ENCODE data around the gene TM6SF1. TPM values are rescaled to one million over a fixed set of nuclear protein-coding genes. Genes with fewer than 3 reads are reported as not detected.

The TM6SF1 gene
- total RNA-seq, 6 donors from 2014 or later, result 7.5 to 27.1 (median 21.4) TPM

DNA sequence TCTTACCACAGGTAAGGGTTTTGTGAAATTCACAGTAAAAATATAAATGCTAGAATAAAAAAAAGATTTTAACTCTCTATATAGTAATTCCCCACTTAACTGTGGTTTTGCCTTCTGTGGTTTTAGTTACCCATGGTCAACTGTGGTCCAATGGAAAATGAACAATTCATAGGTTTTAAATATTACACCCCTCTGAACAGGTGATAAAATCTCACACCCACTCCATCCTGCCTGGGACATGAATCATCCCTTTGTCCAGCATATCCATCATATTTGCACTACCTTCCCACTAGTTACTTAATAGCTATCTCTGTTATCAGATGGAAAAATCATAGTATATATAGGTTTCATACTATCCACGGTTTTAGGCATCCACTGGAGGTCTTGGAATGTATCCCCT, 50.9 kb downstream of the TM6SF1 start:
- Histone ChIP-seq H3K4me1 (no peaks in the 10 kb centered on the region), H3K4me3 (no peak overlapping the region), H3K27me3 (no peaks in the 10 kb centered on the region), H3K27ac (no peak overlapping the region), H3K36me3 (peaks cover 0 to 18% (median 2%) of the 10 kb centered on the region in 4 donors), H3K9me3 (no peaks in the 10 kb centered on the region)
- DNase-seq (no peak), ATAC-seq (ENCODE audit: low FRiP score in 2 of 2) (no peak)
- TF ChIP-seq EP300 (IDR thresholded peaks at IDR 0.05), result no peak
- no peak for TF ChIP-seq POLR2AphosphoS5 (IDR thresholded peaks at IDR 0.05)
- no peak for TF ChIP-seq POLR2A (IDR thresholded peaks at IDR 0.05)
- TF ChIP-seq, protein P1, sequence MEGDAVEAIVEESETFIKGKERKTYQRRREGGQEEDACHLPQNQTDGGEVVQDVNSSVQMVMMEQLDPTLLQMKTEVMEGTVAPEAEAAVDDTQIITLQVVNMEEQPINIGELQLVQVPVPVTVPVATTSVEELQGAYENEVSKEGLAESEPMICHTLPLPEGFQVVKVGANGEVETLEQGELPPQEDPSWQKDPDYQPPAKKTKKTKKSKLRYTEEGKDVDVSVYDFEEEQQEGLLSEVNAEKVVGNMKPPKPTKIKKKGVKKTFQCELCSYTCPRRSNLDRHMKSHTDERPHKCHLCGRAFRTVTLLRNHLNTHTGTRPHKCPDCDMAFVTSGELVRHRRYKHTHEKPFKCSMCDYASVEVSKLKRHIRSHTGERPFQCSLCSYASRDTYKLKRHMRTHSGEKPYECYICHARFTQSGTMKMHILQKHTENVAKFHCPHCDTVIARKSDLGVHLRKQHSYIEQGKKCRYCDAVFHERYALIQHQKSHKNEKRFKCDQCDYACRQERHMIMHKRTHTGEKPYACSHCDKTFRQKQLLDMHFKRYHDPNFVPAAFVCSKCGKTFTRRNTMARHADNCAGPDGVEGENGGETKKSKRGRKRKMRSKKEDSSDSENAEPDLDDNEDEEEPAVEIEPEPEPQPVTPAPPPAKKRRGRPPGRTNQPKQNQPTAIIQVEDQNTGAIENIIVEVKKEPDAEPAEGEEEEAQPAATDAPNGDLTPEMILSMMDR (IDR thresholded peaks at IDR 0.05), result no peak
- WGBS, 2 donors, result 74 to 82% methylated on average over 1 of the region's 1 CpG

DNA sequence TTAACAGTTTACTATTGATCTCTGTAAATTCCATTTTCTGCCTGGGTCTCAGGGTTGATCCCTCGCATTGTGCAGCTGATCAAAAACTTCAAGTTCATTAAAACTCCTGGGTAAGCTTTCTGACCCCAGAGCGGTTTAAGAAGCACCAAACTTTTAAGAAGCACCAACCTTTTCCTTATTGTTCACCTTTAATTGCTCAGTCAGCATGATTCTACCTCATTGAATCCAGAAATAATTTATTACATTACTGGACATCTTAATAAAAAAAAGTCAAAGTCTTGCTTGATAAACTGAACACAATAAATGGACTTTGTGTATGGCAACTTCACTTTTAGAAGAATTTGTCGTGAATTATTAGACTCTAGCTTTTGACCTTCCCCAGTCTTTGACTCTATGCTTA, 53.3 kb downstream of the TM6SF1 start:
- H3K27me3 ChIP-seq, result no peaks in the 10 kb centered on the region
- H3K9me3 ChIP-seq, result no peaks in the 10 kb centered on the region
- ATAC-seq (ENCODE audit: low FRiP score in 2 of 2) (no peak), DNase-seq (no peak)
- H3K4me3 ChIP-seq, result no peak overlapping the region
- TF ChIP-seq POLR2A (IDR thresholded peaks at IDR 0.05) (no peak), EP300 (IDR thresholded peaks at IDR 0.05) (no peak), POLR2AphosphoS5 (IDR thresholded peaks at IDR 0.05) (no peak)
- TF ChIP-seq, protein P1 (IDR thresholded peaks at IDR 0.05), result no peak
- H3K4me1 ChIP-seq, result no peaks in the 10 kb centered on the region
- 95 to 96% methylated on average over 3 of the region's 3 CpGs for WGBS, 2 donors
- no peak overlapping the region for H3K27ac ChIP-seq
- peaks cover 0 to 18% (median 2%) of the 10 kb centered on the region in 4 donors for H3K36me3 ChIP-seq

DNA sequence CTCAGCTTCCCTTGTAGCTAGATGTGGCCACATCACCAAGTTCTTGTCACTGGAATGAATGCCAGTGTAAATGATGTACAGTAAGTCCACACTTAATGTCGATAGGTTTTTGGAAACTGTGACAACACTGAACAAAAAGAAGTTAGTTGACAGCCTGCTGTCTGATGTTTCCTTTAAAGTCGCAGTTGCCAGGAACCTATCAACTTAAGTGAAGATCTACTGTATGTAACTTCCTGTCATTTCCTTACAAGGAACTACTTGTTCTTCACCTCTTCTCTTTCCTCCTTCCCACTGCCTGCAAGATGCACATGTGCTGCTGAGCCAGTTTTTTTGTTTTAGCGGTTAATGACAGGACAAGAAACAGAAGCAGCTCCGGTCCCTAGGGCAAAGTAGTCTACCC, 55.6 kb downstream of the TM6SF1 start:
- H3K4me3 ChIP-seq, result no peak overlapping the region
- peaks cover 4 to 14% (median 8%) of the 10 kb centered on the region in 4 donors for H3K9me3 ChIP-seq
- H3K27me3 ChIP-seq, result no peaks in the 10 kb centered on the region
- TF ChIP-seq, protein P1 (IDR thresholded peaks at IDR 0.05), result no peak
- TF ChIP-seq EP300 (IDR thresholded peaks at IDR 0.05), result no peak
- no peak for TF ChIP-seq POLR2AphosphoS5 (IDR thresholded peaks at IDR 0.05)
- TF ChIP-seq POLR2A (IDR thresholded peaks at IDR 0.05), result no peak
- no peaks in the 10 kb centered on the region for H3K36me3 ChIP-seq
- ATAC-seq (ENCODE audit: low FRiP score in 2 of 2) (no peak), DNase-seq (no peak)
- H3K27ac ChIP-seq, result no peak overlapping the region
- 53 to 73% methylated on average over 4 of the region's 4 CpGs for WGBS, 2 donors
- no peaks in the 10 kb centered on the region for H3K4me1 ChIP-seq

DNA sequence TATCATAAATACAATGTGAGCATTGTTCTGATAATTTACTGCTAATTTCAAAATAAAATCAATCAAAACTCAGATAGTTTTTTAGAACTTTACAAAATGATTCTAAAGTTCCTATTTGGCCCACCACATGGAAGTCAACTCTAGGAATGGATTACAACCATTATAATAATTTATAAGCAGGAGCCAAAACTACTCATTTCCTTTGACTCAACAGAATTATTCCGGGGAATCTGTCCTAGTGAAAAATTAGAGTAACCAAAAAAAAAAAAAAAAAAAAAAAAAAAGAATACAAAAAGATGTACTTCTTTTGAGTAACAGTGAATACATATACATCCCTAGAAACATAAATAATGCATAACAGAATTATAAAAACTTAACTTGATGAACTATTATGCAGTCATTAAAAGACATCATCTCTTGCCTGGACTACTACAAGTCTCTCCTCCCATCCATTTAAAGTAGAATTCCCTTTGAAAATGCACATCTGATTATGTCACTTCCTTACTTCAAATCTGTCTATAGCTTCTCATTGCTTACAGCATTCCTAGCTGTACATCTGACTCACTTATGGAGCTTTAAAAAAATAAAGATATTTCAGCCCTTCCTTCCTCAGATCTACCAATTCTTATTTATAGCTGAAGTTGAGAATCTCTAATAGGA, 56.8 kb downstream of the TM6SF1 start:
- WGBS, 2 donors, result 82 to 87% methylated on average over 1 of the region's 1 CpG
- no peak for ATAC-seq (ENCODE audit: low FRiP score in 2 of 2)
- Histone ChIP-seq H3K9me3 (peaks cover 4 to 14% (median 8%) of the 10 kb centered on the region in 4 donors), H3K27ac (no peak overlapping the region), H3K36me3 (no peaks in the 10 kb centered on the region), H3K27me3 (no peaks in the 10 kb centered on the region), H3K4me1 (no peaks in the 10 kb centered on the region), H3K4me3 (no peak overlapping the region)
- DNase-seq, result no peak
- TF ChIP-seq POLR2A (IDR thresholded peaks at IDR 0.05) (no peak), POLR2AphosphoS5 (IDR thresholded peaks at IDR 0.05) (no peak), EP300 (IDR thresholded peaks at IDR 0.05) (no peak)
- TF ChIP-seq, protein P1 (IDR thresholded peaks at IDR 0.05), result no peak

All from upper lobe of left lung (tissue), 6 donors.